Neural progenitor cell (in vitro differentiated cells): ENCODE results near the gene XRCC1. TPM values are rescaled to one million over a fixed set of nuclear protein-coding genes. Genes with fewer than 3 reads are reported as not detected.
A peak's percentile ranks its signal among the peaks of the same experiment; 100 is the strongest.

Experiments used
- DNase-seq: peaks from one replicate; pipeline ENCODE4 v3.0.0-alpha.2; 2016; ENCODE audit warnings: low spot score
- H2AFZ ChIP-seq: fragments of 200-600 bp; sonication (generic); replicated peaks from 2 replicates; pipeline ENCODE4 v1.6.1; 2016; ENCODE audit warnings: antibody characterized with exemption
- H3F3A ChIP-seq: fragments of 200-600 bp; sonication (generic); 2 replicates; pipeline ENCODE4 v1.6.1; 2016; ENCODE audit warnings: antibody characterized with exemption, low read depth
- H3K27ac ChIP-seq: fragments of 200-600 bp; sonication (generic); 2 replicates; pipeline ENCODE4 v1.5.1; 2016; ENCODE audit warnings: mild to moderate bottlenecking
- H3K27me3 ChIP-seq: fragments of 200-600 bp; sonication (generic); 2 replicates; pipeline ENCODE4 v1.6.1; 2016; ENCODE audit warnings: mild to moderate bottlenecking, moderate library complexity
- H3K36me3 ChIP-seq: fragments of 200-600 bp; sonication (generic); 2 replicates; pipeline ENCODE4 v1.5.1; 2016
- H3K4me1 ChIP-seq: fragments of 200-600 bp; sonication (generic); 2 replicates; pipeline ENCODE4 v1.6.1; 2016; ENCODE audit warnings: mixed run types
- H3K4me2 ChIP-seq: fragments of 200-600 bp; sonication (generic); 2 replicates; pipeline ENCODE4 v1.6.1; 2016
- H3K4me3 ChIP-seq: fragments of 200-600 bp; sonication (generic); 2 replicates; pipeline ENCODE4 v1.5.1; 2016
- H3K79me2 ChIP-seq: fragments of 200-600 bp; sonication (generic); 2 replicates; pipeline ENCODE4 v1.6.1; 2016; ENCODE audit warnings: low read depth
- H3K9ac ChIP-seq: fragments of 200-600 bp; sonication (generic); 2 replicates; pipeline ENCODE4 v1.6.1; 2016
- H3K9me3 ChIP-seq: fragments of 200-600 bp; sonication (generic); 2 replicates; pipeline ENCODE4 v1.5.1; 2016; ENCODE audit warnings: low read depth
- H4K20me1 ChIP-seq: fragments of 200-600 bp; sonication (generic); 2 replicates; pipeline ENCODE4 v1.6.1; 2016; ENCODE audit warnings: low read depth
- H3K27ac Mint-ChIP-seq: 3 replicates; pipeline ENCODE4 v1.8.0; 2021; ENCODE audit warnings: mixed read lengths
- H3K27me3 Mint-ChIP-seq: 2 replicates; pipeline ENCODE4 v1.8.0; 2022; ENCODE audit warnings: low read depth, mild to moderate bottlenecking, inconsistent platforms, moderate library complexity, mixed read lengths; ENCODE audit not compliant: insufficient read depth
- H3K36me3 Mint-ChIP-seq: 3 replicates; pipeline ENCODE4 v1.8.0; 2021; ENCODE audit warnings: mixed read lengths
- H3K4me1 Mint-ChIP-seq: 3 replicates; pipeline ENCODE4 v1.8.0; 2021; ENCODE audit warnings: mixed read lengths
- H3K4me3 Mint-ChIP-seq: 3 replicates; pipeline ENCODE4 v1.8.0; 2021; ENCODE audit warnings: mild to moderate bottlenecking, moderate library complexity, mixed read lengths
- H3K9me3 Mint-ChIP-seq: 3 replicates; pipeline ENCODE4 v1.8.0; 2020; ENCODE audit warnings: mixed read lengths
- EZH2 ChIP-seq: fragments of 200-600 bp; sonication (generic); IDR thresholded peaks from 2 replicates; pipeline ENCODE4 v1.6.1; 2017; ENCODE audit warnings: antibody characterized with exemption, mild to moderate bottlenecking, moderate library complexity
- EZH2phosphoT487 ChIP-seq: fragments of 200-600 bp; sonication (generic); IDR thresholded peaks from 2 replicates; pipeline ENCODE4 v1.6.1; 2017; ENCODE audit warnings: antibody characterized with exemption
- total RNA-seq: library from RNA; depleted of rRNA; stranded (reverse); fragments of >200 nt; gene quantifications from 2 replicates; pipeline ENCODE4 v1.2.3, GENCODE V29; 2015; ENCODE audit warnings: low replicate concordance
- TF ChIP-seq, protein P1 (sequence below): fragments of 200-600 bp; sonication (generic); IDR thresholded peaks from 2 replicates; pipeline ENCODE4 v1.5.1; 2017; ENCODE audit warnings: antibody characterized with exemption, mild to moderate bottlenecking

Gene XRCC1
- total RNA-seq, 1 donor from 2014 or later = 33.8 TPM

DNA sequence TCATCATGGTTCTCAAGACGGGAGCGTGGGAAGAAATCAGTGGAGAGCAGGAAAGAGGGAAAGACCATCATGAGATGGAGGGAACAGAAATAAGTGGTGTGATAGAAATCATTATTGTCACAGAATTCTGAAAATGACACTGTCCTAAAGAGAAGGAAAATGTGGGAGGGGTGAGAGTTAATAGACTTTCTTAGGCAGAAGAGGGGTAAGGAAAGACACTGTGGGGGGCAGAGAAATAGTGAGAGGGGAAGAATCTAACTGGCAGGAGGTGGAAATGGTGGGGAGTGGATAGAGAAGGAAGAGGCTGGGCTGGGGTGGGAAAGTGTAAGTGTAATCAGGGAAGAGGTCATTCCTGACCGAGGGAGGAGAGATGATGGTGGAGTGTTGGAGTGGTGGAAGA lies 3.5 kb upstream of the XRCC1 start:
- H3K4me1 Mint-ChIP-seq = peaks cover 39% of the 10 kb centered on the region
- Histone ChIP-seq H3K4me2 (no peak overlapping the region), H3K79me2 (peaks cover 33% of the 10 kb centered on the region), H3K4me1 (peaks cover 15% of the 10 kb centered on the region), H3K9ac (no peak overlapping the region), H3K9me3 (no peaks in the 10 kb centered on the region), H3K36me3 (no peaks in the 10 kb centered on the region), H3F3A (peaks cover 10% of the 10 kb centered on the region), H3K27ac (no peak overlapping the region), H3K27me3 (no peaks in the 10 kb centered on the region), H2AFZ (no peak overlapping the region), H4K20me1 (no peaks in the 10 kb centered on the region), H3K4me3 (no peak overlapping the region)
- H3K9me3 Mint-ChIP-seq = peaks cover 2% of the 10 kb centered on the region
- H3K27ac Mint-ChIP-seq = peak overlapping the region; percentile 90
- peak overlapping the region; percentile 83 for H3K4me3 Mint-ChIP-seq
- no peaks in the 10 kb centered on the region for H3K27me3 Mint-ChIP-seq
- no peak for DNase-seq
- H3K36me3 Mint-ChIP-seq = peaks cover 8% of the 10 kb centered on the region
- TF ChIP-seq EZH2 (no peak), EZH2phosphoT487 (no peak)
- TF ChIP-seq, protein P1, sequence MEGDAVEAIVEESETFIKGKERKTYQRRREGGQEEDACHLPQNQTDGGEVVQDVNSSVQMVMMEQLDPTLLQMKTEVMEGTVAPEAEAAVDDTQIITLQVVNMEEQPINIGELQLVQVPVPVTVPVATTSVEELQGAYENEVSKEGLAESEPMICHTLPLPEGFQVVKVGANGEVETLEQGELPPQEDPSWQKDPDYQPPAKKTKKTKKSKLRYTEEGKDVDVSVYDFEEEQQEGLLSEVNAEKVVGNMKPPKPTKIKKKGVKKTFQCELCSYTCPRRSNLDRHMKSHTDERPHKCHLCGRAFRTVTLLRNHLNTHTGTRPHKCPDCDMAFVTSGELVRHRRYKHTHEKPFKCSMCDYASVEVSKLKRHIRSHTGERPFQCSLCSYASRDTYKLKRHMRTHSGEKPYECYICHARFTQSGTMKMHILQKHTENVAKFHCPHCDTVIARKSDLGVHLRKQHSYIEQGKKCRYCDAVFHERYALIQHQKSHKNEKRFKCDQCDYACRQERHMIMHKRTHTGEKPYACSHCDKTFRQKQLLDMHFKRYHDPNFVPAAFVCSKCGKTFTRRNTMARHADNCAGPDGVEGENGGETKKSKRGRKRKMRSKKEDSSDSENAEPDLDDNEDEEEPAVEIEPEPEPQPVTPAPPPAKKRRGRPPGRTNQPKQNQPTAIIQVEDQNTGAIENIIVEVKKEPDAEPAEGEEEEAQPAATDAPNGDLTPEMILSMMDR = no peak

DNA sequence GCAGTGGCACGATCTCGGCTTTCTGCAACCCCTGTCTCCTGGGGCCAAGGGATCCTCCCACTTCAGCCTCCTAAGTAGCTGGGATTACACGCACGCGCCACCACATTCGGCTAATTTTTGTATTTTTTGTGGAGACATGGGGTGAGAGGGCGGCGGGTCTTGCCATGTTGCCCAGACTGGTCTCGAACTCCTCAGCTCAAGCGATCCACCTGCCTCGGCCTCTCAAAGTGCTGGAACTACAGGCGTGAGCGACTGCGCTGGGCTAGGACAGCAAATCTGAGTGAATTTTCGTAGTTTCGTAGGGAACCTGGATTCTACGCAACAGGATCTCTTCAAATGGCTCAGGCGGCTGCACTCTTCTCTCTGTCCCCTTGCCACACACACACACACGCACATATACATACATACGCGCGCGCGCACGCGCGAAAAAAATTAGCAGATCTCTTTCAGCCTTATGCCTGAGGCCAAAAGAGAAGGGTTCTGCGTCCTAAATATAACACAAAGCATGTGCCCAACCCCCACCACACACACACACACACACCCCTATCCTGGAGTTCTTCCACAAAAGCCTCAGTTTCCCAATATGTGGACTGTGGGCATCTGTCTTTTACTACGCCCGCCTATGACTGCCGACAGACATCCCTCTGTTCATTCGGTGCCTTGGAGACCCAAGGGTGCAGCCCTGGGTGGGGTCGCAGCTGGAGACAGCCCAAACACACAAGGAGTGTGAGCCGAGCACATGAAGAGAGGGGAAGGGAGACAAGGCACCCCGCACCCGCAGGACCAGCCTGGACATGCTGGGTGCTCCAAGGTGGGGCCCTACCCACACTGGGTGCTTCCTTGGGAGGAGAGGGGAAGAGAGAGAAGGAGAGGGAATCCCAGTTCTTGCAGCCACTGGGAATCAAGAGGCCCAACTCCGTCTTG lies 890 bp upstream of the XRCC1 start:
- Mint-ChIP-seq H3K9me3 (peaks cover 2% of the 10 kb centered on the region), H3K27ac (peak overlapping the region; percentile 88), H3K27me3 (no peaks in the 10 kb centered on the region), H3K36me3 (peaks cover 14% of the 10 kb centered on the region), H3K4me1 (peaks cover 44% of the 10 kb centered on the region), H3K4me3 (peak overlapping the region; percentile 94)
- H4K20me1 ChIP-seq = no peaks in the 10 kb centered on the region
- peaks cover 45% of the 10 kb centered on the region for H3K79me2 ChIP-seq
- peak overlapping the region; percentile 30 for H3K27ac ChIP-seq
- no peak overlapping the region for H2AFZ ChIP-seq
- no peaks in the 10 kb centered on the region for H3K9me3 ChIP-seq
- TF ChIP-seq EZH2 (no peak), EZH2phosphoT487 (no peak)
- TF ChIP-seq, protein P1 = no peak
- H3F3A ChIP-seq = peaks cover 7% of the 10 kb centered on the region
- peak overlapping the region; percentile 82 for H3K4me3 ChIP-seq
- H3K36me3 ChIP-seq = no peaks in the 10 kb centered on the region
- DNase-seq = no peak
- no peaks in the 10 kb centered on the region for H3K27me3 ChIP-seq
- H3K4me2 ChIP-seq = peak overlapping the region; percentile 65
- no peak overlapping the region for H3K9ac ChIP-seq
- peaks cover 15% of the 10 kb centered on the region for H3K4me1 ChIP-seq

DNA sequence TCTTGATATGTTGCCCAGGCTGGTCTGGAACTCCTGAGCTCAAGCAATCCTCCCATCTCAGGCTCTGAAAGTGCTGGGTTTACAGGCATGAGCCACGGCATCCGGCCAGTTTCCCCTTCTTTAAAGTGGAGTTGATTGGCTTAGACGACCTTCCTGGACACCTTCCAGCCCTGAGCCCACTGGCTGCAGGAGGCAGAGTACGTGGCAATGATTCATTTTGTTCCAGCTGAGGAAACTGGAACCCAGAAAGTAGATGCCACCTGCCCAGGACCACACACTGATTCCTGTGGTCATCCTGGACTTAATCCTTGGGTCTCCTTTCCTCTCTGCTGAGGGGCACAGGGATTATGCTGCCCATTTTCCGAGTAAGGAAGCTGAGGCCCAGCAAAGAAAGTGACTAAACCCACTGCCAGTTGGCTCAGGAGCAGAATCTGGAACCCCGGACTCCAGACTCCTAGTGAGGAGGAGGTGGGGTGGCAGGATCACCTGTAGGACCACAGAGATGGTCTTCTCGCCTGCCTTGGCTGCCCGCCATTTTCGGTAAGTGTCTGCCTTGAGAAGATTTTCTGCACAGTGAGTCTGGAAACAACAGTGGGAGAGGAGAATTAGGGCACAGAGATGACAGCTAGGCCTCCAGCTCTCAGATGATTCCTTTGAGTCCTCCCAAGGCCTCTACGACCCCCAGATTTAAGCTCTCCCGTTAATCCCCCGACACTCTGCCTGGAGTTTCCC lies 737 bp downstream of the XRCC1 start:
- peak overlapping the region; percentile 98 for H3K27ac Mint-ChIP-seq
- Histone ChIP-seq H3F3A (peaks cover 7% of the 10 kb centered on the region), H3K27ac (no peak overlapping the region), H4K20me1 (no peaks in the 10 kb centered on the region), H3K36me3 (no peaks in the 10 kb centered on the region), H3K4me3 (peak overlapping the region; percentile 82), H3K9ac (peak overlapping the region; percentile 87), H3K9me3 (no peaks in the 10 kb centered on the region), H3K4me2 (peak overlapping the region; percentile 82), H2AFZ (peak overlapping the region; percentile 59), H3K4me1 (peaks cover 9% of the 10 kb centered on the region), H3K79me2 (peaks cover 52% of the 10 kb centered on the region), H3K27me3 (no peaks in the 10 kb centered on the region)
- peaks cover 2% of the 10 kb centered on the region for H3K9me3 Mint-ChIP-seq
- no peaks in the 10 kb centered on the region for H3K27me3 Mint-ChIP-seq
- peaks cover 22% of the 10 kb centered on the region for H3K36me3 Mint-ChIP-seq
- DNase-seq = peak; percentile 38
- TF ChIP-seq EZH2phosphoT487 = no peak
- peak overlapping the region; percentile 94 for H3K4me3 Mint-ChIP-seq
- H3K4me1 Mint-ChIP-seq = peaks cover 40% of the 10 kb centered on the region
